Activated naive CD4-positive, alpha-beta T cell (primary cell): ENCODE results near the gene KAZN.

ENCODE experiments used
- DNase-seq, 4 experiments: peaks; one replicate each; lab custom pipeline; 2025; lab: John Stamatoyannopoulos, UW

KAZN gene

GRCh38 chr1:14715266-14715665 is 116.8 kb downstream of the KAZN start:
- no peak for DNase-seq

DNA sequence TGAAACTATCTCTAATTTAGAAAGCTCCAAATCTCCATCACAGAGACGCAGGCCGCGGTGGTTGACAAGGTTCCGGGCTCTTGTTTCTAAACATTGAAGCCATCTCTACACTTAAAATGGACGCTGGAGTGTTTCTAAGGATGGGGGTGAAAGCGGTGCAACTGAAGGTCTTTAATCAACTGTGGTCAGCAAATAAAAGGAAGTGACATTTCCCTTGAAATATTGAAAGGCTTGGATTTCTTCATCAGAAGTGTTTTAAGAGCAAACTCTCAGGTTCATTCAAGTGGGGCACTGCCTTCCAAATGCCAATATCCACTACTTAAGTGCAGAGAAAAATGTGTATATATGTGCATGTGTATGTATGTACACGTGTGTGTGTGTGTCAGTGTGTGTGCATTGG is 117.3 kb downstream of the KAZN start:
- no peak for DNase-seq

DNA sequence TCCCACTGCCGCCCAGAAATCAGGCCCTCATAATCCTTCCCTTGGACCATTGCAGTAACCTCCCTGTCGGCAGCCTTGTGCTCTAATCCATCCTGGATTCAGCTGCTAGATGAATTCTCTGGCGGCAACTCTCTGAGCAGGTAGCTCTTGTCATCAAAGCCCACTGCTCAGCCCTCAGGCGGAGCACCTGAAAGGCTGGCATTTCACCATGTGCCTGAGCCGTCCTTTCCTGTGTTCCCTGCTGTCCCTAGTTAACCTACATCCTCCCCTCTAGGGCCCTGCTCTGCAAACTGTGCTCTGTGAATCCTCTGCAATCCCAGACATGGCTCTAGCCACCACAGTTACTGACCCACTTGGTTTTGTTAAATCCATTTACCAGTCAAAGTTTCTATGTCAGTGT is 118.0 kb downstream of the KAZN start:
- no peak for DNase-seq

- DNase-seq = no peak
These were observed 120.0 kb downstream of the KAZN start for GRCh38 chr1:14718476-14718875.

- no peak for DNase-seq
These were observed 124.9 kb downstream of the KAZN start for GRCh38 chr1:14723401-14723800.

GRCh38 chr1:14724246-14724645 is 125.8 kb downstream of the KAZN start:
- DNase-seq = no peak

- DNase-seq = no peak
These were observed 126.2 kb downstream of the KAZN start for GRCh38 chr1:14724678-14725077.

DNA sequence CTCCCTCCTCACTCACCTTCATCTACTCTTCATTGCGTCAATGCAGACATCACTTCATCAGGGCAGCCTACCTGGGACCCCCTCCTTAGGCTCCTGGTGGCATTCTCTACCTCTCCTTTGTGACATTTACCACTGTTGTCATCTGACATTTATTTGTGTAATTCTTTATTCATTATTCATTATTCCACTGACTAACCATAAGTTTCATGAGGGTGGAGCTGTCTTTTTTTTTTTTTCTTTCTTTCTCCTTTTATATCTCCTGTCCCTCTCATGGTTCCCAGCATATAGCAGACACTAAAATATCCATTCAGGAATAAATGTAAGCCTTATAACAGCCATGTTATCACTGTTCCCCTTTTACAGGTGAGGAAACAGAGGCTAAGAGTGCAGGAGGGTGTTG is 126.8 kb downstream of the KAZN start:
- DNase-seq = no peak

GRCh38 chr1:14725695-14726094 is 127.2 kb downstream of the KAZN start:
- no peak for DNase-seq

GRCh38 chr1:14726606-14727005 is 128.1 kb downstream of the KAZN start:
- DNase-seq = no peak

DNA sequence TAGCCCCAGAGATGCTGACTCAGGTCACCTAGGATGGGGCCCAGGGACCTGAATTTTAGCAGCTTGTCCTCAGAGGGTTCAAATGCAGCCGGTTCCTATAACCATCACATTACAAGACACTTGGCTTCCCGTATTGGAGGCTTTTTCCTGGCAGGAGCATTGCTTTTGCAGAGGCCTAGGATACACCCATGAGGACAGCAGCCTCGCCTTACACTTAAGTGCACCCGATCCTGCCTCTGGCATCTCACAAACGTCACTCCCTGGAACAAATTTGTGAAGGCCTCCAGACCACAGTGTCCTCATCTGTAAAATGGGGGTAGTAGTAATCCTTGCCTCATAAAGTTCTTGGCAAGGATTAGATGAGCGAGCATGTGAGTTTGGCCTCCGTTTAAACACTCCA is 130.0 kb downstream of the KAZN start:
- no peak for DNase-seq

DNA sequence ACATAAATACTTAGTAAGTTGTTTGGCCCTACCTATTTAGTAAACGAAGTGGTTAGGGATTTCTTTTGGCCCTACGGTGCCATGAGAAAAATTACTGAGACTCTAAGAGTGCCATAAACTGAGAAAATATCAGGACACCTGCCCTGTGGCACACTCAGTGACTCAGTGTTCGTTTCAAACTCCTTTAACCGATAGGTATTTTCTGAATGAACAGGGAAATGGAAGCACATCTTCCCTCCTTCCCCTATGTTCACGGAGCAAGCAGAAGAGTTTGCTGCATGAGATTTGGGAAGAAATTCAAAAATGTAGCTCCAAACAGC is 134.2 kb downstream of the KAZN start:
- no peak for DNase-seq

DNA sequence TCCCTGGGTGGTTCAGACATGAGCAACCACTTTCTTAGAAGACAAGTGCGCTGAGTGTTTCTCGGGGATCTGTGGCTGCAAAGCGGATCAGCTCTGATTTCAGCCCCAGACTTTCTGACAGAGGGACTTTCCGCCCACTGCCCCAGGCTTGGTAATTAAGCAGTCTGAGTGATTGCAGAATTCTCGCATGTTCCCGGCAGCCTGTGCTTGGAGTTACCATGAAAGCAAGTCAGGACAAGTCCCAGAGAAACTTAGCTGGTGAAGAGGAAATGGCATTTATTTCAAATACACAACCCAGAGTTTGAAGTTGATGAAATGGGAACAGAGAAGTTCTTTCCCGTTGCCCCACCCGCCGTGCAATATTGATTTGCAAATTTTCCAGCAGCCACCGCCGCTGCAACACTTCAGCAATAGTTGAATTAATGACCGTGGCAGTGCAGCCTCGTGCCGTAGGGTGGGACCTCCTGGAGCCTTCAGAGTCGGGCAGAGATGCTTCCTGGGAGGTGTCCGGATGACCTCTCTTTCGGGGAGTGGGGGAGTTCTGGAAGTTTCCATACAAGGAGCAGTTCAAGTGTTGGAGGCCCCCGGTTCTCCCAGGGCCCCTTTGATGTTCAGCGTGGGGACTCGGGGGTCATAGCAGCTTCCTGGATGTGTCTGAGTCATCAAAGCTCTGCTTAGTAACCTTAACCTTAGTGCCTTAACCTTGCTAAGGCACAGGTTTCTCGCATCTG is 134.7 kb downstream of the KAZN start:
- DNase-seq = no peak

- DNase-seq = no peak
These were observed 135.3 kb downstream of the KAZN start for GRCh38 chr1:14733779-14734140.

DNA sequence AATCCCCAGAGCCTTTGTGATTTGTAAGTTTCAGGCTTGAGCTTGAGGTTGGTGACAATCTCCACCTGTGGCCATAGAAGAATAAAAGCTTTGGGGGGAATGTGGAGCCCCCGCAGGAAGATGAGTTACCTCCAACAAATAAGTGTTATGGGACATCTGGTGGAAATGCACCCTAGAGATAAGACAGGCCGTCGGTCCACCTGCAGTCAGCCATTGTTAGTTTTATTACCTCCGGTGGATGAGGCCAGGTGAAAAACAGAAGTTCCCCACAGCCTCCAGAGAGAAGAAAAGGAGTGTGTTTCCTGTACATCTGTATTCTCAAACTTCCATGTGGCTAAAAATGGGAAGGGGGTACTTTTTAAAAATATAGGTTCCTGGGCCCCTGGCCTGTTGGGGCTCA is 137.4 kb downstream of the KAZN start:
- no peak for DNase-seq

- no peak for DNase-seq
These were observed 139.1 kb downstream of the KAZN start for GRCh38 chr1:14737561-14738094.

DNA sequence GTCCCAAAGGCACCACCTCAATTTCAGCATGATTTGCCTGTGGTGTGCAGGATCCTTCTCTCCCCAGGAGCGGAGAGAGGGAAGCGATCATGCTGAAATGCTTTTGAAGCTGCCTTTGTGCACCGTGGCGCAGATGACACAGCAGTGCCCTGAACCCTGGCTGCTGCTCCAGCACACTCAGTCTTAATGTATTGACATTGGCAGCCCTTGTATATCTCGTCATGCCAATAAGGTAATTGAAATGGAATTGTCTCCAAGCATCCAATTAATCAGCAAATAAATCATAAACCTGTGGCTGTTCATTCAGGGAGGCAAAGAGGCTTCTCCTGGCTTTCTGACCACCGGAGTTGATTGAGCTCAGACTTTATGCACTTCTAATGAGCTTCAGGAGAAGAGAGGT is 139.8 kb downstream of the KAZN start:
- no peak for DNase-seq

GRCh38 chr1:14738647-14739046 is 140.2 kb downstream of the KAZN start:
- no peak for DNase-seq

DNA sequence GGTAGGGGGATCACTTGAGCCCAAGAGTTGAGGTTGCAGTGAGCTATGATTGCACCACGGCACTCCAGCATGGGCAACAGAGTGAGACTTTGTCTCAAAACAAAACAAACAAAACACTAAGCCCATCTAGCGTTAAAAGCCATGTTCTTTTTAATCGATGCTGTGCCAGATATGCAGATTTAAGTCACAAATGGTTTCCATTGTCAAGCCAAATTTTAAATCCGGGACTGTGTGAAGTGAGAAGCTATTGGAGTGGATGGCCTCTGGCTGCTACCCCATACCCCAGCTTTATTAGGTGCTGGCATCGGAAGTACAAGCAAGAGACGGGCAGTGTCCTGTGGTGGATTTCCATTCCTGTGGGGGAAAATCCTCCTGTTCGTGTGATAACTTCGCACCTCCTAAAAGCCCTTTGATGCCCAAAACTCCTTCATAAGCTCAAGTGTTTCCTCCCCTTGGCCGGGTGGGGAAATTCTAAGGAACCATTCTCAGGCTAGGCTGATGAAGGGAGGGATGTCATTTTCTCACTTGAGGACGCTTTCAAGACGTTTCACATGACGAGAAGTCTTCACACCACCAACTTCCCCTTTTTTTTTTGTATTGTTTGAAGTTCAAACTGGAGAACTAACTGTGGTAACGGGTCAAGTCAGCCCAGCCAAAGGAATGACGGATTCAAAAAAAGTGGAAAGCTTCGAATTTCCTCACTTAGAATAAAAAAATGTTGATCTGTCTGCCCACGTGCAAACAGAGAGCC is 140.8 kb downstream of the KAZN start:
- DNase-seq = no peak

- DNase-seq = no peak
These were observed 141.5 kb downstream of the KAZN start for GRCh38 chr1:14740016-14740415.

DNA sequence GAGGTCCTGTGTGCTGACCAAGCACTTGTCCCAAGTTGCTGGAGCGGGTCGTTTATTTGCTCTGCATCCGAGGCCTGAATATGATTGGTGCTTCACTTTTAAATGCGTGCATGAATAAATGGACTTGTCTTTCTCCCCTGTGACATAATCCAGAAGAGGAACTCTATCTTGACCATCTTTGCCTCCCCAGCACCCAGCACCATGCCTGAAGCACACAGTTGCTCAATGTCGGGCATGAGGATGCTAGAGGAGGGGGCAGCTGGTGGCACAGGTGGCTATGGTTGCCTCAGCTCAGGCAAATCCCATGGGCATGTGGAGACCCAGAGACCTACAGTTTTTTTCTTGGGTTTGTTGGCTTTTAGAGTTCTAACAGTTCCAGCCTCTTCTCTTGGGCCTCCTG is 142.6 kb downstream of the KAZN start:
- DNase-seq = no peak

DNA sequence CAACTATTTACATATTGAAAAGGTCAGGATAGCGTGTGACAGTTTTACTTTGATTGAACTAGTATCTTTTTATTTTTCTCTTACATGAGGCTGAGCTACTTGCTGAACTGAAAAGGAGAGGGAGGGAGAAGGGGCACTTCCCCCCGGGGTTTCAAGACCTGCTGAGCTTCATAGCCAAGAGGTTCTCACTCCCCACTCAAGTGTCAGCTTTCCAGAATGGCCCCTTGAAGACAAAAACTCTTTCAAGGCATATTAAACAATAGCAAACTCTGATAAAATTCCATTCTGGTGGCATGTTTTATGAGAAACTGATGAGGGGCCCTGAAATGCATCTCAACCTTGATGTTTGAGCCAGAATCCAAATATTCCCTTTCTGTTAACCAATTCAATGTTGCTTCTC is 143.0 kb downstream of the KAZN start:
- DNase-seq = no peak

DNA sequence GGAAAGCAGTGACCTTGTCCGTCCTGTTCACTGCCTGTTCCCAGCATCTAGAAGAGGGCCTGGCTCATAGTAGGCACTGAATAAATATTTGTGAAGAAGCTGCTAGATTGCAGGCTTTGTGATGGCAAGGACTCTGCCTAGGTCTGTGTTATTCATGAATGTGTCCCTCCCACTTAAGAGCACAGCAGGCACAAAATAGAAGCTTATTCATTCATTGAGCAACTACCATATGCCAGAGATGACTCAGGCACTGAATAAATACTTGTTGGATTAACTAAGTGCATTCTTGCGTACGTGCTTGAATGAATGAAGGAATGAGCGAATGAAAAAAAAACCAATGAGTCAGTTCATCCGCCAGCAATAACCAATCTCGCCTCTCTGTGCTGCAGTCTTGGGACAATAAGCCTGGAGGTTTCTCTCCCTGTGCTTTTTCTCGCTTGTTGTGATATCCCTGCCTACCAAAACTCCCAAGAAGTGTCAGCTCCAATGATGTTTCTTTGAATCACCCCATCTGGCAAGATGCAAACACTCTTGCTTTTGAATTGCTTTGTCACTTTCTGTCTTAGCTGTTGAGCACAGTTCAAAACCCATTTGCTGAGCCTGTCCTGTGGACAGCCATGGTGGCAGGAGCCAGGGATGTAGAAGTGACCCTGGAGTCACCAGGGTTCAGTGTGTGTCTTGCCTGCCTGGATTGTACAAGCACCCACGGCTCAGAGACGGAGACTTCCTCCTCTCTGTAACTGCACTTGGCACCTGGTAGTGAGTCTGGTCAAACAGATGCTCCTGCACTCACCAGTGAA is 143.9 kb downstream of the KAZN start:
- no peak for DNase-seq
